ENCODE data around the gene CDCA5.

The CDCA5 gene

GRCh38 chr11:65107078-65107477, 23.2 kb upstream of the CDCA5 start:
- DNase-seq (ENCODE audit: low read depth): no peak

- DNase-seq (ENCODE audit: low read depth): no peak
Measured at GRCh38 chr11:65104628-65105027, 20.8 kb upstream of the CDCA5 start.

GRCh38 chr11:65103476-65103875, 19.6 kb upstream of the CDCA5 start:
- no peak for DNase-seq (ENCODE audit: low read depth)

- DNase-seq (ENCODE audit: low read depth): no peak
Measured at GRCh38 chr11:65102142-65103095, 18.6 kb upstream of the CDCA5 start.

GRCh38 chr11:65100674-65101350, 17.0 kb upstream of the CDCA5 start:
- peak; percentile 18 for DNase-seq (ENCODE audit: low read depth)

- no peak for DNase-seq (ENCODE audit: low read depth)
Measured at GRCh38 chr11:65096926-65097325, 13.1 kb upstream of the CDCA5 start.

GRCh38 chr11:65095974-65096806, 12.3 kb upstream of the CDCA5 start, which contains the start of gene VPS51:
Gene VPS51 (plus strand): TSS chr11:65096214. CDS start chr11:65096251, 37 bp downstream.
- DNase-seq (ENCODE audit: low read depth): peak; percentile 93

- DNase-seq (ENCODE audit: low read depth): no peak
Measured at GRCh38 chr11:65095427-65095826, 11.6 kb upstream of the CDCA5 start.

- no peak for DNase-seq (ENCODE audit: low read depth)
Measured at GRCh38 chr11:65090628-65091027, 6.8 kb upstream of the CDCA5 start.

GRCh38 chr11:65089621-65090020, 5.8 kb upstream of the CDCA5 start:
- DNase-seq (ENCODE audit: low read depth): no peak

GRCh38 chr11:65087827-65088226, 4.0 kb upstream of the CDCA5 start:
- no peak for DNase-seq (ENCODE audit: low read depth)

GRCh38 chr11:65087216-65087615, 3.4 kb upstream of the CDCA5 start:
- no peak for DNase-seq (ENCODE audit: low read depth)

GRCh38 chr11:65086809-65087208, 3.0 kb upstream of the CDCA5 start:
- DNase-seq (ENCODE audit: low read depth): no peak

GRCh38 chr11:65085446-65085845, 1.6 kb upstream of the CDCA5 start:
- no peak for DNase-seq (ENCODE audit: low read depth)

- DNase-seq (ENCODE audit: low read depth): no peak
Measured at GRCh38 chr11:65084598-65085375, 947 bp upstream of the CDCA5 start.

GRCh38 chr11:65083134-65083833, 556 bp downstream of the CDCA5 start:
- peak; percentile 37 for DNase-seq (ENCODE audit: low read depth)

GRCh38 chr11:65078786-65079342, 5.0 kb downstream of the CDCA5 start:
- no peak for DNase-seq (ENCODE audit: low read depth)

- peak; percentile 54 for DNase-seq (ENCODE audit: low read depth)
Measured at GRCh38 chr11:65078151-65078550, 5.7 kb downstream of the CDCA5 start.

GRCh38 chr11:65077451-65077850, 6.4 kb downstream of the CDCA5 start:
- peak; percentile 36 for DNase-seq (ENCODE audit: low read depth)

GRCh38 chr11:65072631-65072966, 11.2 kb downstream of the CDCA5 start:
- no peak for DNase-seq (ENCODE audit: low read depth)
